H9 (cell line): ENCODE results near the gene SAMD15. TPM values are rescaled to one million over a fixed set of nuclear protein-coding genes. Genes with fewer than 3 reads are reported as not detected.
A peak's percentile ranks its signal among the peaks of the same experiment; 100 is the strongest.

Experiments
- DNase-seq: peaks from one replicate; pipeline ENCODE4 v3.0.0-alpha.2; 2017
- H2AFZ ChIP-seq: one replicate; pipeline ENCODE4 v1.6.1; 2013; ENCODE audit warnings: mild to moderate bottlenecking, low read length, control low read depth, moderate library complexity
- H2AK5ac ChIP-seq: 2 replicates; pipeline ENCODE4 v1.6.1; 2013; ENCODE audit warnings: low read length, control low read depth, mixed read lengths; ENCODE audit not compliant: insufficient read length
- H2BK120ac ChIP-seq: one replicate; pipeline ENCODE4 v1.6.1; 2013; ENCODE audit warnings: low read depth, mild to moderate bottlenecking, low read length, control low read depth, inconsistent platforms; ENCODE audit not compliant: poor library complexity, severe bottlenecking
- H2BK12ac ChIP-seq: 2 replicates; pipeline ENCODE4 v1.6.1; 2013; ENCODE audit warnings: low read length, control low read depth, mixed read lengths, low read depth; ENCODE audit not compliant: insufficient read length
- H2BK15ac ChIP-seq: 2 replicates; pipeline ENCODE4 v1.6.1; 2013; ENCODE audit warnings: low read depth, low read length, control low read depth
- H2BK20ac ChIP-seq: one replicate; pipeline ENCODE4 v1.6.1; 2013; ENCODE audit warnings: low read depth, mild to moderate bottlenecking, low read length, control low read depth, inconsistent platforms; ENCODE audit not compliant: poor library complexity, severe bottlenecking
- H2BK5ac ChIP-seq: 2 replicates; pipeline ENCODE4 v1.6.1; 2013; ENCODE audit warnings: low read length, control low read depth, mixed read lengths; ENCODE audit not compliant: insufficient read length
- H3K14ac ChIP-seq: 2 replicates; pipeline ENCODE4 v1.6.1; 2013; ENCODE audit warnings: low read length, control low read depth; ENCODE audit not compliant: insufficient read depth
- H3K18ac ChIP-seq: 2 replicates; pipeline ENCODE4 v1.6.1; 2013; ENCODE audit warnings: low read depth, mild to moderate bottlenecking, mixed read lengths, low read length, control low read depth; ENCODE audit not compliant: insufficient read length
- H3K23ac ChIP-seq: 2 replicates; pipeline ENCODE4 v1.6.1; 2013; ENCODE audit warnings: low read length, control low read depth, mixed read lengths, low read depth; ENCODE audit not compliant: insufficient read length
- H3K23me2 ChIP-seq: 2 replicates; pipeline ENCODE4 v1.6.1; 2013; ENCODE audit warnings: low read depth, mild to moderate bottlenecking, mixed read lengths, low read length, control low read depth; ENCODE audit not compliant: insufficient read length, poor library complexity, severe bottlenecking
- H3K27ac ChIP-seq: 2 replicates; pipeline ENCODE4 v1.5.1; 2013; ENCODE audit warnings: low read length, control low read depth, mixed read lengths, low read depth; ENCODE audit not compliant: insufficient read length
- H3K27me3 ChIP-seq: 2 replicates; pipeline ENCODE4 v1.6.1; 2013; ENCODE audit warnings: low read length, control low read depth, inconsistent platforms; ENCODE audit not compliant: insufficient read depth
- H3K4ac ChIP-seq: 2 replicates; pipeline ENCODE4 v1.6.1; 2013; ENCODE audit warnings: low read depth, mild to moderate bottlenecking, control low read depth, inconsistent platforms, low read length, moderate library complexity
- H3K4me1 ChIP-seq: 2 replicates; pipeline ENCODE4 v1.6.1; 2013; ENCODE audit warnings: low read length, control low read depth, inconsistent platforms; ENCODE audit not compliant: insufficient read depth
- H3K4me2 ChIP-seq: 2 replicates; pipeline ENCODE4 v1.6.1; 2013; ENCODE audit warnings: low read length, control low read depth, mixed read lengths; ENCODE audit not compliant: insufficient read length, insufficient read depth
- H3K56ac ChIP-seq: 2 replicates; pipeline ENCODE4 v1.6.1; 2013; ENCODE audit warnings: low read depth, mild to moderate bottlenecking, mixed read lengths, low read length, control low read depth; ENCODE audit not compliant: insufficient read length
- H3K79me1 ChIP-seq: 2 replicates; pipeline ENCODE4 v1.6.1; 2013; ENCODE audit warnings: low read depth, mild to moderate bottlenecking, moderate library complexity, low read length, control low read depth, inconsistent platforms; ENCODE audit not compliant: insufficient read depth, poor library complexity, severe bottlenecking
- H3K79me2 ChIP-seq: 2 replicates; pipeline ENCODE4 v1.6.1; 2013; ENCODE audit warnings: low read length, control low read depth, inconsistent platforms; ENCODE audit not compliant: insufficient read depth
- H3K9ac ChIP-seq: 2 replicates; pipeline ENCODE4 v1.6.1; 2013; ENCODE audit warnings: low read length, control low read depth, mixed read lengths; ENCODE audit not compliant: insufficient read length; ENCODE audit errors: extremely low read depth
- H3K9me3 ChIP-seq: one replicate; pipeline ENCODE4 v1.6.1; 2013; ENCODE audit warnings: low read depth, low read length, inconsistent platforms; ENCODE audit not compliant: control insufficient read depth
- H3T11ph ChIP-seq: one replicate; pipeline ENCODE4 v1.6.1; 2013; ENCODE audit warnings: mild to moderate bottlenecking, low read length, control low read depth, inconsistent platforms
- H4K20me1 ChIP-seq: one replicate; pipeline ENCODE4 v1.6.1; 2013; ENCODE audit not compliant: control insufficient read depth, insufficient read length, insufficient read depth
- H4K5ac ChIP-seq: 2 replicates; pipeline ENCODE4 v1.6.1; 2013; ENCODE audit warnings: low read depth, mild to moderate bottlenecking, mixed read lengths, low read length, control low read depth; ENCODE audit not compliant: insufficient read length
- H4K8ac ChIP-seq: replicated peaks from 2 replicates; pipeline ENCODE4 v1.6.1; 2013; ENCODE audit warnings: low read length, control low read depth, mixed read lengths, low read depth; ENCODE audit not compliant: insufficient read length
- H4K91ac ChIP-seq: 2 replicates; pipeline ENCODE4 v1.6.1; 2013; ENCODE audit warnings: low read depth, mild to moderate bottlenecking, moderate library complexity, mixed read lengths, low read length, control low read depth; ENCODE audit not compliant: insufficient read length
- H3K27ac Mint-ChIP-seq, 3 experiments: 2 replicates in 2 of 3; 3 replicates in 1 of 3; pipeline ENCODE4 v1.8.0; 2020 to 2021; ENCODE audit warnings: mixed read lengths in 3 of 3, mild to moderate bottlenecking in 1 of 3, moderate library complexity in 1 of 3
- H3K27me3 Mint-ChIP-seq: 2 replicates; pipeline ENCODE4 v1.8.0; 2021; ENCODE audit warnings: low read depth, mild to moderate bottlenecking, moderate library complexity, mixed read lengths
- H3K36me3 Mint-ChIP-seq, 3 experiments: 2 replicates in 2 of 3; 3 replicates in 1 of 3; pipeline ENCODE4 v1.8.0; 2020 to 2021; ENCODE audit warnings: low read depth in 3 of 3, mixed read lengths in 3 of 3; ENCODE audit not compliant: insufficient read depth in 1 of 3
- H3K4me1 Mint-ChIP-seq, 2 experiments: 2 replicates each; pipeline ENCODE4 v1.8.0; 2020; ENCODE audit warnings: mixed read lengths in 2 of 2
- H3K4me3 Mint-ChIP-seq, 2 experiments: 2 replicates in 1 of 2; 3 replicates in 1 of 2; pipeline ENCODE4 v1.8.0; 2020 to 2021; ENCODE audit warnings: mild to moderate bottlenecking in 2 of 2, mixed read lengths in 2 of 2, moderate library complexity in 1 of 2
- H3K9me3 Mint-ChIP-seq, 2 experiments: 2 replicates in 1 of 2; 3 replicates in 1 of 2; pipeline ENCODE4 v1.8.0; 2020; ENCODE audit warnings: mild to moderate bottlenecking in 2 of 2, mixed read lengths in 2 of 2, moderate library complexity in 1 of 2
- WGBS: extraction: QIAGEN DNeasy Blood & Tissue Kit; methylation state at CpG from one replicate; pipeline ENCODE4 v1.1.7; 2013; ENCODE audit warnings: missing lambda C conversion rate, low lambda C conversion rate, mixed read lengths; ENCODE audit not compliant: insufficient read length; ENCODE audit errors: extremely low coverage; 5-methylcytosine and 5-hydroxymethylcytosine counted together
- long read RNA-seq: library from polyadenylated mRNA; unstranded; transcript quantifications from one replicate; pipeline ENCODE4 v2.0.0, GENCODE V29; 2020
- total RNA-seq: library from RNA; stranded (reverse); gene quantifications from 2 replicates; pipeline ENCODE4 v1.2.1, GENCODE V29; 2021
- TF ChIP-seq, protein P1 (sequence below): fragments of 200-600 bp; sonication (generic); conservative IDR thresholded peaks from 3 replicates; pipeline ENCODE4 v1.8.0; 2021; ENCODE audit warnings: antibody characterized with exemption, mild to moderate bottlenecking

The SAMD15 gene
- 1.1 and 2.7 TPM in 2 replicates for total RNA-seq
- long read RNA-seq, partial matches to known transcripts, result 0 of 2 reads
- long read RNA-seq, other reads (novel, unspliced or antisense), result 2 of 2 reads

- H3K23me2 ChIP-seq, result peaks cover 13% of the 10 kb centered on the region
- no peak within 1 kb of the TSS for H4K8ac ChIP-seq
- no peaks in the 10 kb centered on the region for H4K20me1 ChIP-seq
- H2AK5ac ChIP-seq, result no peak within 1 kb of the TSS
- H2BK120ac ChIP-seq, result no peak within 1 kb of the TSS
- H3K27me3 Mint-ChIP-seq, result peaks cover 2% of the 10 kb centered on the region
- no peaks in the 10 kb centered on the region for H3K27me3 ChIP-seq
- H3K18ac ChIP-seq, result no peak within 1 kb of the TSS
- H2AFZ ChIP-seq, result peak within 1 kb of the TSS; percentile 99
- DNase-seq, result peak; percentile 82
- H3K4me3 Mint-ChIP-seq, result peak within 1 kb of the TSS; percentile 81 to 93; a peak in 4 of 5 replicates
- no peaks in the 10 kb centered on the region for H3K79me1 ChIP-seq
- H3K23ac ChIP-seq, result no peak within 1 kb of the TSS
- WGBS, result no CpG with 5 or more reads among the region's 69 CpGs
- H3K79me2 ChIP-seq, result no peaks in the 10 kb centered on the region
- peak within 1 kb of the TSS; percentile 67 for H3K9ac ChIP-seq
- H4K5ac ChIP-seq, result no peak within 1 kb of the TSS
- no peaks in the 10 kb centered on the region for H3K9me3 Mint-ChIP-seq
- no peak within 1 kb of the TSS for H3K27ac ChIP-seq
- peak within 1 kb of the TSS in 2 of 3 experiments; percentile 38 to 54; a peak in 2 of 7 replicates for H3K27ac Mint-ChIP-seq
- no peak within 1 kb of the TSS for H4K91ac ChIP-seq
- H3K14ac ChIP-seq, result 0 out of 2 replicates have a peak within 1 kb of the TSS, but pooled peaks have one; percentile 20
- H2BK5ac ChIP-seq, result no peak within 1 kb of the TSS
- no peak within 1 kb of the TSS for H3T11ph ChIP-seq
- peaks cover 7 to 8% of the 10 kb centered on the region in 2 experiments for H3K4me1 Mint-ChIP-seq
- no peak within 1 kb of the TSS for H2BK12ac ChIP-seq
- H3K4me1 ChIP-seq, result peaks cover 4% of the 10 kb centered on the region; the same call in 1 of the 2 replicates
- no peak within 1 kb of the TSS for H2BK15ac ChIP-seq
- no peak within 1 kb of the TSS for H3K4ac ChIP-seq
- no peaks in the 10 kb centered on the region for H3K9me3 ChIP-seq
- TF ChIP-seq, protein P1, sequence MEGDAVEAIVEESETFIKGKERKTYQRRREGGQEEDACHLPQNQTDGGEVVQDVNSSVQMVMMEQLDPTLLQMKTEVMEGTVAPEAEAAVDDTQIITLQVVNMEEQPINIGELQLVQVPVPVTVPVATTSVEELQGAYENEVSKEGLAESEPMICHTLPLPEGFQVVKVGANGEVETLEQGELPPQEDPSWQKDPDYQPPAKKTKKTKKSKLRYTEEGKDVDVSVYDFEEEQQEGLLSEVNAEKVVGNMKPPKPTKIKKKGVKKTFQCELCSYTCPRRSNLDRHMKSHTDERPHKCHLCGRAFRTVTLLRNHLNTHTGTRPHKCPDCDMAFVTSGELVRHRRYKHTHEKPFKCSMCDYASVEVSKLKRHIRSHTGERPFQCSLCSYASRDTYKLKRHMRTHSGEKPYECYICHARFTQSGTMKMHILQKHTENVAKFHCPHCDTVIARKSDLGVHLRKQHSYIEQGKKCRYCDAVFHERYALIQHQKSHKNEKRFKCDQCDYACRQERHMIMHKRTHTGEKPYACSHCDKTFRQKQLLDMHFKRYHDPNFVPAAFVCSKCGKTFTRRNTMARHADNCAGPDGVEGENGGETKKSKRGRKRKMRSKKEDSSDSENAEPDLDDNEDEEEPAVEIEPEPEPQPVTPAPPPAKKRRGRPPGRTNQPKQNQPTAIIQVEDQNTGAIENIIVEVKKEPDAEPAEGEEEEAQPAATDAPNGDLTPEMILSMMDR, result peak; percentile 29; the same call in 1 of the 3 replicates
- H3K56ac ChIP-seq, result no peak within 1 kb of the TSS
- peak within 1 kb of the TSS; percentile 98 for H3K4me2 ChIP-seq
- H2BK20ac ChIP-seq, result no peak within 1 kb of the TSS
- H3K36me3 Mint-ChIP-seq, result no peaks in the 10 kb centered on the region
Observed at GRCh38 chr14:77376771-77377501, at the start of gene SAMD15, which contains the start of gene TMED8. Gene SAMD15 (plus strand): TSS chr14:77377379. CDS start chr14:77377419, 40 bp downstream. Gene TMED8 (minus strand): TSS chr14:77377094. CDS start chr14:77377053, 41 bp downstream.
